ENCODE results near the gene PEX16.

GRCh38 chr11:45926536-45927331 is 9.1 kb upstream of the PEX16 start:
- no peak for TF ChIP-seq POLR2A (IDR thresholded peaks at IDR 0.05; ENCODE audit: extremely low read depth, insufficient read length)
- TF ChIP-seq, protein P1, sequence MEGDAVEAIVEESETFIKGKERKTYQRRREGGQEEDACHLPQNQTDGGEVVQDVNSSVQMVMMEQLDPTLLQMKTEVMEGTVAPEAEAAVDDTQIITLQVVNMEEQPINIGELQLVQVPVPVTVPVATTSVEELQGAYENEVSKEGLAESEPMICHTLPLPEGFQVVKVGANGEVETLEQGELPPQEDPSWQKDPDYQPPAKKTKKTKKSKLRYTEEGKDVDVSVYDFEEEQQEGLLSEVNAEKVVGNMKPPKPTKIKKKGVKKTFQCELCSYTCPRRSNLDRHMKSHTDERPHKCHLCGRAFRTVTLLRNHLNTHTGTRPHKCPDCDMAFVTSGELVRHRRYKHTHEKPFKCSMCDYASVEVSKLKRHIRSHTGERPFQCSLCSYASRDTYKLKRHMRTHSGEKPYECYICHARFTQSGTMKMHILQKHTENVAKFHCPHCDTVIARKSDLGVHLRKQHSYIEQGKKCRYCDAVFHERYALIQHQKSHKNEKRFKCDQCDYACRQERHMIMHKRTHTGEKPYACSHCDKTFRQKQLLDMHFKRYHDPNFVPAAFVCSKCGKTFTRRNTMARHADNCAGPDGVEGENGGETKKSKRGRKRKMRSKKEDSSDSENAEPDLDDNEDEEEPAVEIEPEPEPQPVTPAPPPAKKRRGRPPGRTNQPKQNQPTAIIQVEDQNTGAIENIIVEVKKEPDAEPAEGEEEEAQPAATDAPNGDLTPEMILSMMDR (IDR thresholded peaks at IDR 0.05; ENCODE audit: low read depth, low read length) = no peak
- TF ChIP-seq MYC (IDR thresholded peaks at IDR 0.05; ENCODE audit: low read depth, low read length) = no peak
- no peak for TF ChIP-seq MAX (IDR thresholded peaks at IDR 0.05; ENCODE audit: low read depth, low read length)
